HUES64 (cell line): ENCODE results near the gene P2RX6.
A peak's percentile ranks its signal among the peaks of the same experiment; 100 is the strongest.
"Not testable (repeated sequence)": the region's sequence is repeated elsewhere in the genome, so short reads cannot be mapped to it uniquely, and the experiment has no call there.

Experiments
- H3K27ac ChIP-seq: 2 replicates; pipeline ENCODE4 v1.7.0; 2013; ENCODE audit warnings: low read depth, low read length, inconsistent platforms
- H3K27me3 ChIP-seq: 2 replicates; pipeline ENCODE4 v1.6.1; 2013; ENCODE audit warnings: mild to moderate bottlenecking, low read length; ENCODE audit not compliant: insufficient read depth
- H3K36me3 ChIP-seq: 2 replicates; pipeline ENCODE4 v1.6.1; 2013; ENCODE audit warnings: mild to moderate bottlenecking, low read length; ENCODE audit not compliant: insufficient read depth
- H3K4me1 ChIP-seq: 2 replicates; pipeline ENCODE4 v1.6.1; 2013; ENCODE audit warnings: mild to moderate bottlenecking, low read length, moderate library complexity; ENCODE audit not compliant: insufficient read depth
- H3K4me3 ChIP-seq: 2 replicates; pipeline ENCODE4 v1.5.1; 2013; ENCODE audit warnings: mild to moderate bottlenecking, low read length, moderate library complexity
- H3K9ac ChIP-seq: 2 replicates; pipeline ENCODE4 v1.6.1; 2013; ENCODE audit warnings: mild to moderate bottlenecking, low read depth, low read length
- H3K9me3 ChIP-seq: 2 replicates; pipeline ENCODE4 v1.6.1; 2013; ENCODE audit warnings: low read depth, low read length; ENCODE audit not compliant: insufficient read depth
- WGBS: fragments of 150-250, 120-280 bp; methylation state at CpG from one replicate; pipeline ENCODE4 v1.1.7; 2013; ENCODE audit warnings: missing lambda C conversion rate; 5-methylcytosine and 5-hydroxymethylcytosine counted together

P2RX6 gene

DNA sequence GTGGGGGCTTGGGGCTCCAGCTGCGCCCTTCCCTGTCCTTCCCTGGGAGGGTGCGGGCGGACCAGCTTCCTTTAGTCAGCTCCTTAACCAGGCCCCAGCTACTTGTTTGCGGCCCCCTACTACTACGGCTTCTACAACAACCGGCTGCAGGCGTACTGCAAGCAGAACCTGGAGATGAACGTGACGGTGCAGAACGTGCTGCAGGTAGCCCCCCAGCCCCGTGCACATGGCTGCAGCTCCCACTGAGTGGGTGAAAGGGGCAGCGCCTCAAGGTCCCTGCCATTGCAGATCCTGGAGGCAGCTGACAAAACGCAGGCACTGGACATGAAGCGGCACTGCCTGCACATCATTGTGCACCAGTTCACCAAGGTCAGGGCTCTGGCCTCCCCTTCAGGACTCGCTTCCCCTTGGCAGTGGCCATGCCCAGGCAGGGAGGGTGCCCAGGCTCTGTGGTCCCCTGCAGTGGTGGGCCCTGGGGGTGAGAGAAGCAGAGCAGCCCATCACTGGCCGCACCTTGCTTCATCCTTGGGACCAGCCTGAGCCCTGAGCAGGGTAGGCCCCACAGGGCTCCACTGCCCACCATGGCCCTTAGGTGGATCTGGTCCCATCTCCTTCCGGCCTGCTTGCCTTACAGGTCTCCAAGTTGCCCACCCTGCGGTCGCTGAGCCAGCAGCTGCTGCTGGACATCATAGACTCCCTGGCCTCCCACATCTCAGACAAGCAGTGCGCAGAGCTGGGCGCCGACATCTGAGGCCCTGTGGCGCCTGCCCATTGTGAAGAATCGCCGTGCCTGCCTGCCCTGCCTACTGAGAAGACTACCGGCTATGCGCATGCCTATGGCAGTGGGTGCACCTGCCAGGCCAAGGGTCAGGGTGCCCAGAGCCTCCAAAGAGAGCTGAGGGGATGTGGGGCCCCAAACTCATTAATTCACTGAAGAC lies 18.1 kb upstream of the P2RX6 start:
- H3K36me3 ChIP-seq, result peaks cover 36% of the 10 kb centered on the region

GRCh38 chr22:20997536-20998257 lies 17.3 kb upstream of the P2RX6 start:
- no peak overlapping the region for H3K4me3 ChIP-seq
- peaks cover 27% of the 10 kb centered on the region for H3K36me3 ChIP-seq
- 93% methylated on average over 13 of the region's 13 CpGs for whole genome bisulfite sequencing
- no peaks in the 10 kb centered on the region for H3K4me1 ChIP-seq
- no peaks in the 10 kb centered on the region for H3K9me3 ChIP-seq
- no peak overlapping the region; the same call in 1 of the 2 replicates for H3K9ac ChIP-seq
- no peaks in the 10 kb centered on the region for H3K27me3 ChIP-seq
- no peak overlapping the region for H3K27ac ChIP-seq

More for the DNA sequence above, 18.1 kb upstream of the P2RX6 start:
- no peak overlapping the region; the same call in 1 of the 2 replicates for H3K9ac ChIP-seq
- H3K9me3 ChIP-seq, result no peaks in the 10 kb centered on the region
- 95% methylated on average over 27 of the region's 27 CpGs for WGBS
- no peak overlapping the region for H3K4me3 ChIP-seq
- no peaks in the 10 kb centered on the region for H3K27me3 ChIP-seq
- no peak overlapping the region for H3K27ac ChIP-seq
- H3K4me1 ChIP-seq, result no peaks in the 10 kb centered on the region

DNA sequence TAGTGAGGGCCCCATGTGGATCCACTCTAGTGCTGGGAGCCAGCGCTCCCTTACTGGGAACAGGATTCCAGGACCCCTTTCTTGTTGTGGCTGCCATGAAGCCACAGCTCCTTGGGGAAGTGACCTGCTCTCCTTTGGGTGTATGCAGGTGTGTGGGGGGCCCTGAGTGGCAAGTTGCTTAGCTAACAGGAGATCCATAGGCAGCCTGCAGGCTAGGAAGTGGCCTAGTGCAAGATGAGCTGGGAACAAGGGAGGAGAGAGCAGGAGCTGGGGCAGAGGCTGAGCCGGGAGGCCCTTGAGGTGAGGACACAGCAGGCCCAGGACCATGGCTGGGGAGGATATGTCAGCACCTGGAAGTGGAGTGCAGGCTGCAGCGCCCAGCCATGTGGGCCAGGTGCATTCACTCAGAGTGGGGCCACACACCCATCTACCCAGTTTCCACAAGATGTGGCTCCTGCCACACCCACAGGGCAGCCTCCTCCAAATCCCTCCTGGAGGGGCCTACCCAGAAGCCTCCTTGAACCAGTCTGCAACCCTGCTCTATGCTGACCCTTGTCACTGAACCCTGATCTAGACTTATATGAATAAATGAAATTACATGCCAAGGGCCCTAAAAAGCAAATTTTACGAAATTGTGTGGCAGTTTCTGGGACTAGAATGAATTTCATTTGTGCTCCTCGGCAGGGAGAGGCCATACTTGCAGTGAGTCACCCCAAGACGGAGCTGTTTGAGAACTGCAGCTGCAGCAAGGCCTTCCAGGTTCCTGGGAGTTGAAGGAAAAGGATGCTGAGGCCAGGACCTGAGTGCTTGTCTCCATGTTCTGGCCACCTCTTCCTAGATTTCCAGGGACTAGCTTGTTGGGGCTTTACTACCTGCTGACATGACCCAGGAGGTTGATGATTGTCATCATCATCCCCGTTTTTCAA lies 16.3 kb upstream of the P2RX6 start:
- H3K36me3 ChIP-seq, result peaks cover 27% of the 10 kb centered on the region
- no peak overlapping the region for H3K4me3 ChIP-seq
- H3K9me3 ChIP-seq, result no peaks in the 10 kb centered on the region
- H3K27me3 ChIP-seq, result no peaks in the 10 kb centered on the region
- H3K9ac ChIP-seq, result no peak overlapping the region
- WGBS, result 80% methylated on average over 7 of the region's 7 CpGs
- H3K4me1 ChIP-seq, result no peaks in the 10 kb centered on the region
- no peak overlapping the region for H3K27ac ChIP-seq

GRCh38 chr22:20999350-21000206 lies 15.4 kb upstream of the P2RX6 start:
- Histone ChIP-seq H3K4me1 (no peaks in the 10 kb centered on the region), H3K27ac (no peak overlapping the region), H3K9ac (no peak overlapping the region)

GRCh38 chr22:21000207-21000986 lies 14.6 kb upstream of the P2RX6 start:
- Histone ChIP-seq H3K4me1 (no peaks in the 10 kb centered on the region), H3K9ac (peak overlapping the region; percentile 95), H3K9me3 (no peaks in the 10 kb centered on the region), H3K27ac (no peak overlapping the region), H3K36me3 (peaks cover 27% of the 10 kb centered on the region), H3K4me3 (peak overlapping the region; percentile 100), H3K27me3 (no peaks in the 10 kb centered on the region)
- 85% methylated on average over 22 of the region's 22 CpGs for WGBS

More at GRCh38 chr22:20999350-21000206, 15.4 kb upstream of the P2RX6 start:
- H3K27me3 ChIP-seq, result no peaks in the 10 kb centered on the region
- H3K36me3 ChIP-seq, result peaks cover 27% of the 10 kb centered on the region
- 94% methylated on average over 27 of the region's 27 CpGs for WGBS
- no peak overlapping the region for H3K4me3 ChIP-seq
- H3K9me3 ChIP-seq, result no peaks in the 10 kb centered on the region

DNA sequence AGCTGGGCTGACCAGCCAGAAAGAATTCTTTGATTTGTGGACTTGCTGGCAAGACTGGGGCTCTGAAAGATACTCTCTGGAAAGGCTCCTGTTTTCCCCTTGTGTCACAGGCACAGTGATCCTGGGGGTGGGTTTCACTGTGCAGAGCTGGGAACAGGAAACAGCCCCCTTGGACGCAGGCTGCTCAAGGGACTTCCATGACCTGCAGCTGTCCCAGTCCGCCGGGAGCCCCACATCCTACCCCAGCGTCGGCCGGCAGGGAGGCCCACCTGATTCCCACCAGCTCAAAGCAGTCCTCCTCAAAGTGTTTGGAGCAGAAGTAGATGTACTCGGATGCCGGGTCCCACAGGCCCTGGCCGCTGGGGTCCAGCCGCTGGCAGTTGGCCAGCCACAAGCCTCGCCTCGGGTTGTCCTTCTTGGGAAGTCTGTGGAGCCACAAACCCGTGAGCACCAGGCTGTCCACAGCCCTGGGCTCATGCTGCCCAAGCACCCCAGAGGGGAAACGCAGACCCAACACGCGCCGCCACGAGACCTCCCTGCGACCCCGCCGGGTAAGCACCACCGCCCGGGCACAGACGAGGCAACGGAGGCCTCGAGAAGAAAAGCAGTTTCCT lies 13.9 kb upstream of the P2RX6 start:
- Histone ChIP-seq H3K36me3 (peaks cover 25% of the 10 kb centered on the region), H3K27ac (peak overlapping the region; percentile 90), H3K4me1 (no peaks in the 10 kb centered on the region), H3K9me3 (no peaks in the 10 kb centered on the region), H3K9ac (peak overlapping the region; percentile 95), H3K27me3 (no peaks in the 10 kb centered on the region), H3K4me3 (peak overlapping the region; percentile 100)
- 21% methylated on average over 26 of the region's 26 CpGs for WGBS

- Histone ChIP-seq H3K9ac (peak within 1 kb of the TSS; percentile 95), H3K4me3 (peak within 1 kb of the TSS; percentile 100), H3K27me3 (no peaks in the 10 kb centered on the region), H3K36me3 (peaks cover 20% of the 10 kb centered on the region), H3K27ac (peak within 1 kb of the TSS; percentile 90), H3K9me3 (no peaks in the 10 kb centered on the region), H3K4me1 (no peaks in the 10 kb centered on the region)
- under 1% methylated on average over 83 of the region's 83 CpGs for WGBS
These were observed 13.2 kb upstream of the P2RX6 start, which contains the start of gene THAP7 for GRCh38 chr22:21001601-21002325. THAP7 (minus strand) TSS chr22:21002118; CDS start chr22:21001911, 207 bp downstream.

DNA sequence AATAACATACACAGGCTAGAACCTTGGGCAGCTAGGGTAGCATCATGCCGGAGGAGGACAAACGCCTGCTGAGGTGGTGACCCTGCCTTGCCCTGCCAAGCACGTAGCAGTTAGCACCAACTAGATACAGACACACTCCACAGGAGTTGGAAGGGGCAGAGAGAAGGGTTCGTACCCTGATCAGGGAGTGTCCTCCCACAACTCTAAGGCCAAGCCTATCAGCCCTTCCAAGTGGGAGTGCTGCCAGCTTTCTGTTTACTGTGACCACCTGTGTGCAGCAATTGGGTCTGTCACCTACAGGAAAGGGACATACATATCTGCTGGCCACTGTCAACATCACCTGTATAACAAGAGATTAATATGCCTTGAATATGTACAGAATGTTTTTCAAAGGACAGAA lies 11.2 kb upstream of the P2RX6 start:
- peaks cover 21% of the 10 kb centered on the region for H3K36me3 ChIP-seq
- H3K27ac ChIP-seq, result no peak overlapping the region
- no peaks in the 10 kb centered on the region for H3K4me1 ChIP-seq
- no peaks in the 10 kb centered on the region for H3K27me3 ChIP-seq
- H3K9me3 ChIP-seq, result no peaks in the 10 kb centered on the region
- H3K9ac ChIP-seq, result no peak overlapping the region
- H3K4me3 ChIP-seq, result no peak overlapping the region
- 85% methylated on average over 4 of the region's 4 CpGs for WGBS

GRCh38 chr22:21009208-21009607 lies 5.8 kb upstream of the P2RX6 start:
- H3K27ac ChIP-seq, H3K36me3 ChIP-seq, H3K27me3 ChIP-seq, H3K9me3 ChIP-seq, H3K9ac ChIP-seq, H3K4me3 ChIP-seq: not testable (repeated sequence)
- WGBS, result 87% methylated on average over 13 of the region's 13 CpGs
- peaks cover 12% of the 10 kb centered on the region for H3K4me1 ChIP-seq
